Stimulated activated naive B cell treated with anti-CD40 and anti-IgM and Interleukin-4, amounts not matched to agents 10 μg/mL and 1 μg/mL and 100 μg/mL, for 72 hours (primary cell): ENCODE results near the gene COL9A3.

ENCODE experiments used
- ATAC-seq, 2 donors: fragments of 150-1000 bp; cut with Tn5 transposase; replicated peaks; 2 replicates each; pipeline ENCODE4 v1.10.0; 2021; ENCODE audit warnings: moderate library complexity in 1 of 2
- DNase-seq: peaks from one replicate; pipeline ENCODE4 v3.0.0; 2021
- H3K27ac Mint-ChIP-seq: one replicate; pipeline ENCODE4 v1.8.0; 2022; ENCODE audit warnings: mild to moderate bottlenecking, mixed read lengths
- H3K27me3 Mint-ChIP-seq, 2 donors: one replicate each; pipeline ENCODE4 v1.8.0; 2022; ENCODE audit warnings: mixed read lengths in 2 of 2
- H3K36me3 Mint-ChIP-seq, 2 donors: one replicate each; pipeline ENCODE4 v1.8.0; 2022; ENCODE audit warnings: mixed read lengths in 2 of 2, mild to moderate bottlenecking in 1 of 2
- H3K4me1 Mint-ChIP-seq, 2 donors: one replicate each; pipeline ENCODE4 v1.8.0; 2022; ENCODE audit warnings: mixed read lengths in 2 of 2, mild to moderate bottlenecking in 1 of 2
- H3K4me3 Mint-ChIP-seq, 2 donors: one replicate each; pipeline ENCODE4 v1.8.0; 2022; ENCODE audit warnings: mild to moderate bottlenecking in 2 of 2, mixed read lengths in 2 of 2, moderate library complexity in 1 of 2
- H3K9me3 Mint-ChIP-seq, 2 donors: one replicate each; pipeline ENCODE4 v1.8.0; 2022; ENCODE audit warnings: mixed read lengths in 2 of 2, mild to moderate bottlenecking in 1 of 2

COL9A3 gene

DNA sequence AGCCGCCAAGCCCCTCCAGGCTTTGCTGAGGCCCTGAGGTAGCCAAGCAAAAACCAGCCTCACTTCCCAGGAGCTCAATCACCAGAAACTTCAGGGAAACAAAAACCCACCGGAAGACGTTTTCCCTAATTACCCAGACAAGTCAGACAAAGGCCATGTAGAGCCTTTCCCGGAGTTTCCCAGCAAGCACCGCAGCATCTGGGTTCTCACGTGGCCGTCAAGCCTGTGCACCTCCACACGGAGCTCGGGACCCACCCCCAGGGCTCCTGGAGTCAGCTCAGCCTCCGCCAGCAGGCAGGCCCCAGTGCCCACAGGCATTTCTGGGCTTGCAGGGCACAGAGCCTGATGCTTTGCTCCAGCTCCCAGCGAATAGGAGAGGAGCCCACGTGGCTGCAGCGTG, 30.7 kb upstream of the COL9A3 start:
- Mint-ChIP-seq H3K36me3 (no peaks in the 10 kb centered on the region), H3K9me3 (peaks cover 0 to 4% of the 10 kb centered on the region in 2 donors), H3K27ac (no peak overlapping the region), H3K27me3 (no peaks in the 10 kb centered on the region), H3K4me3 (no peak overlapping the region), H3K4me1 (peaks cover 7 to 12% of the 10 kb centered on the region in 2 donors)
- ATAC-seq, result no peak
- DNase-seq, result no peak

GRCh38 chr20:62787321-62787720, 29.5 kb upstream of the COL9A3 start:
- H3K27ac Mint-ChIP-seq, result peak overlapping the region; percentile 51

GRCh38 chr20:62787866-62788265, 29.0 kb upstream of the COL9A3 start:
- H3K36me3 Mint-ChIP-seq, result no peaks in the 10 kb centered on the region
- ATAC-seq, result no peak
- H3K4me3 Mint-ChIP-seq, result no peak overlapping the region
- peak overlapping the region; percentile 43 for H3K27ac Mint-ChIP-seq
- no peaks in the 10 kb centered on the region for H3K27me3 Mint-ChIP-seq
- H3K4me1 Mint-ChIP-seq, result peaks cover 15 to 17% of the 10 kb centered on the region in 2 donors
- peaks cover 0 to 4% of the 10 kb centered on the region in 2 donors for H3K9me3 Mint-ChIP-seq
- DNase-seq, result no peak

More at GRCh38 chr20:62787321-62787720, 29.5 kb upstream of the COL9A3 start:
- no peaks in the 10 kb centered on the region for H3K27me3 Mint-ChIP-seq
- peaks cover 14 to 17% of the 10 kb centered on the region in 2 donors for H3K4me1 Mint-ChIP-seq
- H3K36me3 Mint-ChIP-seq, result no peaks in the 10 kb centered on the region
- DNase-seq (no peak), ATAC-seq (no peak)
- H3K4me3 Mint-ChIP-seq, result no peak overlapping the region
- H3K9me3 Mint-ChIP-seq, result peaks cover 0 to 4% of the 10 kb centered on the region in 2 donors

DNA sequence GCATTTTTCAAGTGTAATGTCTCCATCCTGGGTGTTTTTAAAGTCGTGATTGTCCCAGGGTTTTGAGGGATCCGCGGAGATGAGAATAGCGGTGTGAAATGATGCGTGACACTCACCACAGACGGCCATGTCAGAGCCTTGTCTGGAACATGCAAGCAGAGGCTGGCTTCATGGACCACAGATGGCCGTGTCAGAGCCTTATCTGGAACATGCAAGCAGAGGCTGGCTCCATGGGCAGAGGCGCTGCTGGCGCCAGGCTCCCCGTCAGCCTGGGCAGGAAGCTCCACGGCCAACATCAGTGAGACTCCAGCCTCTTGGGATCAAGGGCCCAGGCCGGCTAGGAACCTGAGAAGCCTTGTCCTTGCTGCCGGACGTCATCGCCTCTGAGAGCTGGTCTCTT, 28.2 kb upstream of the COL9A3 start:
- Mint-ChIP-seq H3K27ac (no peak overlapping the region), H3K4me3 (no peak overlapping the region), H3K9me3 (peaks cover 0 to 4% of the 10 kb centered on the region in 2 donors), H3K36me3 (no peaks in the 10 kb centered on the region), H3K27me3 (no peaks in the 10 kb centered on the region), H3K4me1 (peaks cover 19 to 25% of the 10 kb centered on the region in 2 donors)
- ATAC-seq (no peak), DNase-seq (no peak)

DNA sequence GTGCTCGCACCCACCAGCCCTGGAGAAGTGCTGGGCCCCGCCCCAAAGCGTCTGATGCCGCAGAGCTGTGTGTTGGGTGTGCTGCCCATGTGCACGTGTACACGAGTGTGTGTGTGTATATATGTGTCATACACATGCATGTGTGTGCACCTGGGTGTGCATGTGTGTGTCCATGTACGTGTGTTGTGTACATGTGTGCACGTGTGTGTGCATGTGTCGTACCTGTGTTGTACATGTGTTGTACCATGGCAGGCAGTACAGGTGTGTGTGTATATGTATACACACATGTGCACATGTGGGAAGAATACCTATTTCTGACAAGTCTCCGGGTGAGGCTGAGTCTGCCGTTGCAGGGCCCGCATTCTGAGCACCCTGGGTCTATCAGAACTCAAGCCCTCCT, 26.8 kb upstream of the COL9A3 start:
- peaks cover 0 to 4% of the 10 kb centered on the region in 2 donors for H3K9me3 Mint-ChIP-seq
- ATAC-seq (no peak), DNase-seq (no peak)
- no peak overlapping the region for H3K4me3 Mint-ChIP-seq
- no peak overlapping the region for H3K27ac Mint-ChIP-seq
- no peaks in the 10 kb centered on the region for H3K27me3 Mint-ChIP-seq
- peaks cover 25 to 34% of the 10 kb centered on the region in 2 donors for H3K4me1 Mint-ChIP-seq
- no peaks in the 10 kb centered on the region for H3K36me3 Mint-ChIP-seq

GRCh38 chr20:62791301-62792181, 25.3 kb upstream of the COL9A3 start:
- peak; percentile 23 to 35 for ATAC-seq

DNA sequence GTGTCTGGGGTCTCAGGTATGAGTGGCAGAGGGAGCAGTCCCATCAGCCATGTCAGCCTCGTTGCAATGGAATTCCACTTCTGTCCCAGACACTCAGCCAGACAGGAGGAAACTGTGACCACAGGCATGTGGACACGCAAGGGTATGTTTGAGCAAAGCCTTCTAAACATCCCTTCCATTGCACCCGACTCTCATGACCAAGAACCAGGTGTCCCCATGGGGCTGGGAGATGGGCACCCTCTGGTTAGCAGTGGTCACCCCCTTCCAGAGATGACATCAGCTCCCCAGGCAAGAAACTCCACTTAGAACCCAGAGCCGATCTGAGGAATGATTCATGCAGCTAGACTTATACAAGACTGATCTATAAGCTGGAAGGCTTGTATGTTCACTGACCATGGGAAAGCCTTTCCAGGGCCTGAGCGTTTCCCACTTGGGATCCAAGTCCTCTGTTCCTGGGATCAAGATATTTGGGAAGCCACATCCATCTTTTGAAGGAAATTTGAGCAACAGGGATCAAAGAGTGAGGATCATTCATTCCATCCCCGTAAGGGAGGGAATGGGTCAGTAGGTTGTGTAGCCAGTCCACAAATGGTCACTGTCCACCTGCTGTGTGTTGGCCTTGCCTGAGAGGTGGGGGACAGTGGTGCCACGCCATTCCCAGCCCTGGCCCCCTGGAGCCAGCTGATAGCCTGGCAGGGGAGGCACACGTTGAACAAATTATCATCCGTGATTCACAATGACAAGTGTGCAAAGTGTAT, 24.5 kb upstream of the COL9A3 start:
- H3K36me3 Mint-ChIP-seq, result no peaks in the 10 kb centered on the region
- H3K4me3 Mint-ChIP-seq, result no peak overlapping the region
- peaks cover 0 to 4% of the 10 kb centered on the region in 2 donors for H3K9me3 Mint-ChIP-seq
- no peak for DNase-seq
- H3K27me3 Mint-ChIP-seq, result no peaks in the 10 kb centered on the region
- peaks cover 27 to 48% of the 10 kb centered on the region in 2 donors for H3K4me1 Mint-ChIP-seq
- no peak overlapping the region for H3K27ac Mint-ChIP-seq
- no peak for ATAC-seq

More at GRCh38 chr20:62791301-62792181, 25.3 kb upstream of the COL9A3 start:
- H3K4me3 Mint-ChIP-seq, result no peak overlapping the region
- no peak overlapping the region for H3K27ac Mint-ChIP-seq
- H3K9me3 Mint-ChIP-seq, result peaks cover 0 to 4% of the 10 kb centered on the region in 2 donors
- H3K36me3 Mint-ChIP-seq, result no peaks in the 10 kb centered on the region
- peaks cover 26 to 45% of the 10 kb centered on the region in 2 donors for H3K4me1 Mint-ChIP-seq
- no peaks in the 10 kb centered on the region for H3K27me3 Mint-ChIP-seq
- DNase-seq, result peak; percentile 73

DNA sequence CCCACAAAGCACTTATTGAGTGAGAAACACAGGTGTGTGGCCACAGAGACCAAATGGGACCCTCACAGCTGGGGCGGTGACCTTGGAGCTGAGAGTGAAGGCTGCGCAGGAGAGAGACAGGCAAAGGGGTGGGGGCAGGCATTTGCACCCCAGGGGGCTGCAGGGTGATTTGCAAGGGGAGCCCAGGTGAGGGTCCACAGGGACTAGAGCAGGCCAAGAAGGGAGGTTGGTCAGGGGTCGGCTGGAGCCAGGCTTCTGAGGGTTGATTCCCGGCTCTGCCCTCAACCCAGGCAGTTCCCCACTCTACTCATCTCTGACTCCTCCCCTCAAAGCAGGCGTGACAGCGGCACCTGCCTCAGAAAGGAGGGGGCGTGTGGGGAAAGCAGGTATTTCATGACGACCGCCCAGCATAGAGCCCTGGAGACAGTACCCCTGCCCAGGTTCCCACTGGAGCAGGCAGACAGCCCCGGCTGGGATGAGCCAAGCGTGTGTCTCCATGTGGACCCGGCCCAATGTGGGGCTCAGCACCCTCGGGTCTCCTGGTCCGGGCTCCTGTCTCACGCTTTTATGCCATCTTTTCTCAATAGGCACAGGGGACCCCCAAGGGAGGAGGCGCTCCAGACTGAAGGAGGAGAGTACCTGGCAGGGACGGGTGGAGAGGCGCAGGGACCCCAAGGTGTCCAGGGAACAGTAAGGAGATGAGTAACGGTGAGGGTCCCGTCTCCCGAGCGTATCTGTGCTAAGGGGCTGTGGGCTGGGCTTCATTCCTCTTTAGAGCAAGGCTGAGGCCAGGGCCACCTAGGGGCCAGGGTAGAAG, 23.7 kb upstream of the COL9A3 start:
- Mint-ChIP-seq H3K9me3 (no peaks in the 10 kb centered on the region), H3K4me3 (peak overlapping the region; percentile 63 to 71), H3K27ac (peak overlapping the region; percentile 91), H3K4me1 (peaks cover 29 to 53% of the 10 kb centered on the region in 2 donors), H3K36me3 (peaks cover 3 to 5% of the 10 kb centered on the region in 2 donors), H3K27me3 (no peaks in the 10 kb centered on the region)
- no peak for ATAC-seq
- no peak for DNase-seq

- DNase-seq (no peak), ATAC-seq (no peak)
- Mint-ChIP-seq H3K36me3 (peaks cover 4 to 11% of the 10 kb centered on the region in 2 donors), H3K4me3 (peak overlapping the region; percentile 63 to 71), H3K9me3 (no peaks in the 10 kb centered on the region), H3K27me3 (no peaks in the 10 kb centered on the region), H3K27ac (peak overlapping the region; percentile 91), H3K4me1 (peaks cover 34 to 57% of the 10 kb centered on the region in 2 donors)
Observed at GRCh38 chr20:62793757-62794006, 23.2 kb upstream of the COL9A3 start.

- H3K27ac Mint-ChIP-seq, result peak overlapping the region; percentile 91
- no peaks in the 10 kb centered on the region for H3K9me3 Mint-ChIP-seq
- no peaks in the 10 kb centered on the region for H3K27me3 Mint-ChIP-seq
- peaks cover 6 to 15% of the 10 kb centered on the region in 2 donors for H3K36me3 Mint-ChIP-seq
- peaks cover 36 to 60% of the 10 kb centered on the region in 2 donors for H3K4me1 Mint-ChIP-seq
- ATAC-seq (peak; percentile 79 to 80), DNase-seq (peak; percentile 97)
- peak overlapping the region; percentile 84 to 88 for H3K4me3 Mint-ChIP-seq
Observed at GRCh38 chr20:62794007-62794724, 22.7 kb upstream of the COL9A3 start.

DNA sequence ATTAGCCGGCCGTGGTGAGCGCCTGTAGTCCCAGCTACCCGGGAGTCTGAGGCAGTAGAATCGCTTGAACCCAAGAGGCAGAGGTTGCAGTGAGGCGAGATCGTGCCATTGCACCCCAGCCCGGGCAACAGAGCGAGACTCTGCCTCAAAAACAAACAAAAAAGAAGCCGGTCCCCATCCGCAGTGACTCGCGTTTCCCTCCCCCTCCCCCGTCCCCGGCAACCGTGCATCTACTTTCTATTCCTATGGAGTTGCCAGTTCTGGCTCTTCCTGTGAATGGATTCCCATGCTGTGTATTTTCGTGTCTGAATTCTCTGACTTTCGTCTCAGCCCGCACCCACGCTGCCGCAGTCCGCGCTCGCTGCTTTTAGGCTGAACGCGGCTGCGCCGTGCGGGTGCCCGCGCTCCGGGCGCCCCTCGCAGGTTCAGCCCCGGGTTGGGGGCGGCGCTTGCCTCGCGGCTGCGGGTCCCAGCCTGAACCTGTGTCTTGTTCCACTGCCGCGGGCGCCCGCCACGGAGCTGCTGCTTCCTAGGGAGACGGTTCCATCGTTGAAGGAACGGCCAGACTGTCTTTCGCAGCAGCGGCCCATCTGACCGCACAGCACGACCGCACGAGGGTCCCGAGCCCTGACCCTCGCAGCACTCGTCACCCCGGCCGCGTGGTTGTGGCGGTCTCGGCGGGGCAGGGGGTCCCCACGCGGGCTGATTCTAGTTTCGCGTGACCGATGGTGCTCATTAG, 21.7 kb upstream of the COL9A3 start:
- H3K27me3 Mint-ChIP-seq, result no peaks in the 10 kb centered on the region
- H3K36me3 Mint-ChIP-seq, result peaks cover 14 to 23% of the 10 kb centered on the region in 2 donors
- peak overlapping the region; percentile 84 to 88 for H3K4me3 Mint-ChIP-seq
- no peaks in the 10 kb centered on the region for H3K9me3 Mint-ChIP-seq
- H3K27ac Mint-ChIP-seq, result peak overlapping the region; percentile 92
- ATAC-seq, result peak in 1 of 2 donors; percentile 5
- DNase-seq, result peak; percentile 43
- H3K4me1 Mint-ChIP-seq, result peaks cover 36 to 61% of the 10 kb centered on the region in 2 donors

- H3K27ac Mint-ChIP-seq, result peak overlapping the region; percentile 95
Observed at GRCh38 chr20:62796699-62797491, 20.0 kb upstream of the COL9A3 start.

More at GRCh38 chr20:62796699-62797491, 20.0 kb upstream of the COL9A3 start:
- no peaks in the 10 kb centered on the region for H3K27me3 Mint-ChIP-seq
- H3K9me3 Mint-ChIP-seq, result no peaks in the 10 kb centered on the region
- peaks cover 31 to 53% of the 10 kb centered on the region in 2 donors for H3K4me1 Mint-ChIP-seq
- DNase-seq (no peak), ATAC-seq (no peak)
- peak overlapping the region; percentile 89 to 90 for H3K4me3 Mint-ChIP-seq
- peaks cover 19 to 34% of the 10 kb centered on the region in 2 donors for H3K36me3 Mint-ChIP-seq
